Measurements from ENCODE around the gene KCTD7. TPM values are rescaled to one million over a fixed set of nuclear protein-coding genes. Genes with fewer than 3 reads are reported as not detected.

The KCTD7 gene
- polyA plus RNA-seq, 1 donor (not counting 4 experiments of a cell fraction or from before 2014, with no cell fraction given) = 3.7 TPM

DNA sequence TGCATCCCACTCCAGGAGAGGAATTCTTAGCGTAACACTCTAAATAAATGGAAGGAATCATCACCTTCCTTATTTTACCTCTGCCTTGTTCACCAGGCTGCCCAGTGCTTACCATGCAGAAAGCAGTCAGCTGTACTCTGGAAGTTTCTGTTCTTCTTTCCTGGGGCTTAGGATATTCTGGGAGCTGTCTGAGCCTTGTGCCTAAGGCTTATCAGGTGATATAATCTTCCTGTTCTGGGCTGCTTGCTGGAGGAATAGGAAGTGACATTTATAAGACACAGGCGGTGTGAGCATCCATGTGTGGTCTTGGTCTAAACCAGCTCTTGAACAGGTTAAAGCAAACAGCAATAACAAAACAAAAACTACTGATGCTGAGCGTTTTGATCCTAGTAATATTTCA lies 13.5 kb downstream of the KCTD7 start:
- no peaks in the 10 kb centered on the region for H3K79me2 ChIP-seq (ENCODE audit: control insufficient read depth, insufficient read depth, low read length)
- no peak overlapping the region for H2AFZ ChIP-seq (ENCODE audit: control insufficient read depth, low read length)
- H3K9me1 ChIP-seq (ENCODE audit: control insufficient read depth, extremely low read depth, insufficient read depth, low read length) = peaks cover 2% of the 10 kb centered on the region
- H3K9ac ChIP-seq (ENCODE audit: control insufficient read depth, extremely low read depth, insufficient read depth, low read length) = no peak overlapping the region
- H3K9me3 ChIP-seq (ENCODE audit: control insufficient read depth, low read depth, low read length) = no peaks in the 10 kb centered on the region
- peaks cover 12 to 13% of the 10 kb centered on the region in 2 experiments for H3K36me3 ChIP-seq (ENCODE audit: control insufficient read depth in 2 of 2, extremely low read depth in 1 of 2, insufficient read depth in 2 of 2, low read length in 2 of 2)
- no peak overlapping the region for H3K27ac ChIP-seq (ENCODE audit: control insufficient read depth, insufficient read depth, low read length)
- H3K4me2 ChIP-seq (ENCODE audit: control insufficient read depth, extremely low read depth, insufficient read depth, low read depth, low read length) = no peak overlapping the region
- DNase-seq (ENCODE audit: low read depth, low spot score) = no peak
- no peaks in the 10 kb centered on the region for H4K20me1 ChIP-seq (ENCODE audit: control insufficient read depth, extremely low read depth, insufficient read depth, low read length)
- dilution Hi-C loops (cut with MboI; ENCODE audit: extremely low pct_ligation_motif_present, low sequenced_read_pairs) = no loop called here
- TF ChIP-seq, protein P1, sequence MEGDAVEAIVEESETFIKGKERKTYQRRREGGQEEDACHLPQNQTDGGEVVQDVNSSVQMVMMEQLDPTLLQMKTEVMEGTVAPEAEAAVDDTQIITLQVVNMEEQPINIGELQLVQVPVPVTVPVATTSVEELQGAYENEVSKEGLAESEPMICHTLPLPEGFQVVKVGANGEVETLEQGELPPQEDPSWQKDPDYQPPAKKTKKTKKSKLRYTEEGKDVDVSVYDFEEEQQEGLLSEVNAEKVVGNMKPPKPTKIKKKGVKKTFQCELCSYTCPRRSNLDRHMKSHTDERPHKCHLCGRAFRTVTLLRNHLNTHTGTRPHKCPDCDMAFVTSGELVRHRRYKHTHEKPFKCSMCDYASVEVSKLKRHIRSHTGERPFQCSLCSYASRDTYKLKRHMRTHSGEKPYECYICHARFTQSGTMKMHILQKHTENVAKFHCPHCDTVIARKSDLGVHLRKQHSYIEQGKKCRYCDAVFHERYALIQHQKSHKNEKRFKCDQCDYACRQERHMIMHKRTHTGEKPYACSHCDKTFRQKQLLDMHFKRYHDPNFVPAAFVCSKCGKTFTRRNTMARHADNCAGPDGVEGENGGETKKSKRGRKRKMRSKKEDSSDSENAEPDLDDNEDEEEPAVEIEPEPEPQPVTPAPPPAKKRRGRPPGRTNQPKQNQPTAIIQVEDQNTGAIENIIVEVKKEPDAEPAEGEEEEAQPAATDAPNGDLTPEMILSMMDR (optimal IDR thresholded peaks at IDR 0.05 in 1 of 3, IDR thresholded peaks at IDR 0.05 in 1 of 3, conservative IDR thresholded peaks at IDR 0.05 in 1 of 3; ENCODE audit: extremely low read depth in 1 of 3, insufficient read depth in 2 of 3, low read length in 3 of 3) = no peak
- TF ChIP-seq EZH2 (IDR thresholded peaks at IDR 0.05; ENCODE audit: low read length) = no peak
- no peak for FAIRE-seq
- H3K27me3 ChIP-seq (ENCODE audit: control insufficient read depth, extremely low read depth, insufficient read depth, low read length) = no peaks in the 10 kb centered on the region
- no peak overlapping the region for H3K4me3 ChIP-seq (ENCODE audit: control insufficient read depth in 2 of 3, extremely low read depth in 1 of 3, insufficient read depth in 2 of 3, low read depth in 1 of 3, low read length in 3 of 3)
- no peaks in the 10 kb centered on the region for H3K4me1 ChIP-seq (ENCODE audit: control insufficient read depth, extremely low read depth, insufficient read depth, low read length)

DNA sequence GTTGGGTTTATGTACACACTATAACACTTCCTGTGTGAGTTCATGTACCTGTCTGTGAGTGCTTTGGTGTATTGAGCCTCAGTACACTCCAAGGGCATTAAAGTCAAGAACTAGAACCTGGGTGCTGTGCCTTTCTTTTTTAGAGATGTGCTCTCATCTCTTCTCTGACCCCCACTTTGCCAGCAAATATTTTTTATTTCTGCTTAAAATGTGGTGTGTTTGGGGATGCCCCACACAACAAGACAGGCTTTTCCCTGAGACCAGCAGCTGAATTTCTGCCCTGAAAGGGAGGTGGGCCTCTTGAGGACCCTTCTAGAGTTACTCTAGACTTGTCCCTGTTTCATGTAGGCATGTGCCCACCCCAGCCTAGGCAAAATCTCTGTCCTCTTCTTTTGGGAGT lies 14.3 kb downstream of the KCTD7 start:
- no peak for FAIRE-seq

More for the DNA sequence above, 14.3 kb downstream of the KCTD7 start:
- Histone ChIP-seq H3K27ac (ENCODE audit: control insufficient read depth, insufficient read depth, low read length) (no peak overlapping the region), H3K4me2 (ENCODE audit: control insufficient read depth, extremely low read depth, insufficient read depth, low read depth, low read length) (no peak overlapping the region), H3K36me3 (ENCODE audit: control insufficient read depth in 2 of 2, extremely low read depth in 1 of 2, insufficient read depth in 2 of 2, low read length in 2 of 2) (peaks cover 12 to 13% of the 10 kb centered on the region in 2 experiments), H3K79me2 (ENCODE audit: control insufficient read depth, insufficient read depth, low read length) (no peaks in the 10 kb centered on the region), H2AFZ (ENCODE audit: control insufficient read depth, low read length) (no peak overlapping the region), H4K20me1 (ENCODE audit: control insufficient read depth, extremely low read depth, insufficient read depth, low read length) (no peaks in the 10 kb centered on the region), H3K9ac (ENCODE audit: control insufficient read depth, extremely low read depth, insufficient read depth, low read length) (no peak overlapping the region), H3K9me1 (ENCODE audit: control insufficient read depth, extremely low read depth, insufficient read depth, low read length) (peaks cover 2% of the 10 kb centered on the region), H3K9me3 (ENCODE audit: control insufficient read depth, low read depth, low read length) (no peaks in the 10 kb centered on the region), H3K4me1 (ENCODE audit: control insufficient read depth, extremely low read depth, insufficient read depth, low read length) (no peaks in the 10 kb centered on the region), H3K27me3 (ENCODE audit: control insufficient read depth, extremely low read depth, insufficient read depth, low read length) (no peaks in the 10 kb centered on the region), H3K4me3 (ENCODE audit: control insufficient read depth in 2 of 3, extremely low read depth in 1 of 3, insufficient read depth in 2 of 3, low read depth in 1 of 3, low read length in 3 of 3) (no peak overlapping the region)
- no peak for TF ChIP-seq EZH2 (IDR thresholded peaks at IDR 0.05; ENCODE audit: low read length)
- TF ChIP-seq, protein P1 (optimal IDR thresholded peaks at IDR 0.05 in 1 of 3, IDR thresholded peaks at IDR 0.05 in 1 of 3, conservative IDR thresholded peaks at IDR 0.05 in 1 of 3; ENCODE audit: extremely low read depth in 1 of 3, insufficient read depth in 2 of 3, low read length in 3 of 3) = no peak
- dilution Hi-C loops (cut with MboI; ENCODE audit: extremely low pct_ligation_motif_present, low sequenced_read_pairs) = no loop called here
- no peak for DNase-seq (ENCODE audit: low read depth, low spot score)
